NCI-H748 treated with DMSO at 0.1 percent for 48 hours (cell line): ENCODE measurements around the gene ARID4B.
"Not testable (repeated sequence)": the region's sequence is repeated elsewhere in the genome, so short reads cannot be mapped to it uniquely, and the experiment has no call there.

Experiments
- DNase-seq: peaks from one replicate; lab custom pipeline; 2025; lab: John Stamatoyannopoulos, UW

ARID4B gene, protein sequence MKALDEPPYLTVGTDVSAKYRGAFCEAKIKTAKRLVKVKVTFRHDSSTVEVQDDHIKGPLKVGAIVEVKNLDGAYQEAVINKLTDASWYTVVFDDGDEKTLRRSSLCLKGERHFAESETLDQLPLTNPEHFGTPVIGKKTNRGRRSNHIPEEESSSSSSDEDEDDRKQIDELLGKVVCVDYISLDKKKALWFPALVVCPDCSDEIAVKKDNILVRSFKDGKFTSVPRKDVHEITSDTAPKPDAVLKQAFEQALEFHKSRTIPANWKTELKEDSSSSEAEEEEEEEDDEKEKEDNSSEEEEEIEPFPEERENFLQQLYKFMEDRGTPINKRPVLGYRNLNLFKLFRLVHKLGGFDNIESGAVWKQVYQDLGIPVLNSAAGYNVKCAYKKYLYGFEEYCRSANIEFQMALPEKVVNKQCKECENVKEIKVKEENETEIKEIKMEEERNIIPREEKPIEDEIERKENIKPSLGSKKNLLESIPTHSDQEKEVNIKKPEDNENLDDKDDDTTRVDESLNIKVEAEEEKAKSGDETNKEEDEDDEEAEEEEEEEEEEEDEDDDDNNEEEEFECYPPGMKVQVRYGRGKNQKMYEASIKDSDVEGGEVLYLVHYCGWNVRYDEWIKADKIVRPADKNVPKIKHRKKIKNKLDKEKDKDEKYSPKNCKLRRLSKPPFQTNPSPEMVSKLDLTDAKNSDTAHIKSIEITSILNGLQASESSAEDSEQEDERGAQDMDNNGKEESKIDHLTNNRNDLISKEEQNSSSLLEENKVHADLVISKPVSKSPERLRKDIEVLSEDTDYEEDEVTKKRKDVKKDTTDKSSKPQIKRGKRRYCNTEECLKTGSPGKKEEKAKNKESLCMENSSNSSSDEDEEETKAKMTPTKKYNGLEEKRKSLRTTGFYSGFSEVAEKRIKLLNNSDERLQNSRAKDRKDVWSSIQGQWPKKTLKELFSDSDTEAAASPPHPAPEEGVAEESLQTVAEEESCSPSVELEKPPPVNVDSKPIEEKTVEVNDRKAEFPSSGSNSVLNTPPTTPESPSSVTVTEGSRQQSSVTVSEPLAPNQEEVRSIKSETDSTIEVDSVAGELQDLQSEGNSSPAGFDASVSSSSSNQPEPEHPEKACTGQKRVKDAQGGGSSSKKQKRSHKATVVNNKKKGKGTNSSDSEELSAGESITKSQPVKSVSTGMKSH (N-terminal part only)

DNA sequence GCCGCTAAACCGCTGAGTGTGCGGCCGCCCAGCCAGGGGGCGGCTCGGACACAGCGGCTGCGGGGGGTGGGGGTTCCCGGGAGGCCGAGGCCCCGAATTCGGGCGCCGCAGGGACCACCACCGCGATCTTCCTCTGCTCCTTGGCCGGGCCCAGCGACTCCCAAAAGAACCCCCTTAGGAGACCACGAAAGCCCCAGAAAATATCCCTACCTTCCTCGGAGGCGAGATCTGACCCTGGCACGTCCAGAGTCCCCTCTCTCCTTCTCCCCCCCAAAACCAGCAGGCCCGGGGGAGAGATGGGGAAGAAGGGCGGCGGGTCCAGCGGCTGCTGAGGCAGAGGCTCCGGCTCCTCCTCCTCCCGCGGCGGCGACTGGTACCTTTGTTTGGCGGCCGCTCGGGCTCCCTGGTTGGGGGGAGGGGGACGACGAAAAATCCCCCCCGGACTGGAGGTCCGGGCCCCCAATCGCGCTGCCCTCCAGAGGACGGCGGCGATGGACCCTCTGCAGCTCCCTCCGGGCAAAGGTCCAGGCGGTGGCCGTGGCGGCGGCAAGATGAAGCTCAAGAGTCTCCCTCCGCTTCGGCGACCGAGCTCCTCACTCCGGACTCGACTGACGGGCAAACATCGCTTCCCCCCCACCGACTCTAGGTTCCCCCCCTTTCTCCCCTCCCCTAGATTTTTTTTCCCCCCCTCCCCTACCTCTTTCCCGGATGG is at the start of gene ARID4B:
Gene ARID4B (minus strand): TSS at position 621 of the 712 bp plus-strand sequence. CDS start 1,260 bp downstream, outside the sequence.
- DNase-seq = no peak

DNA sequence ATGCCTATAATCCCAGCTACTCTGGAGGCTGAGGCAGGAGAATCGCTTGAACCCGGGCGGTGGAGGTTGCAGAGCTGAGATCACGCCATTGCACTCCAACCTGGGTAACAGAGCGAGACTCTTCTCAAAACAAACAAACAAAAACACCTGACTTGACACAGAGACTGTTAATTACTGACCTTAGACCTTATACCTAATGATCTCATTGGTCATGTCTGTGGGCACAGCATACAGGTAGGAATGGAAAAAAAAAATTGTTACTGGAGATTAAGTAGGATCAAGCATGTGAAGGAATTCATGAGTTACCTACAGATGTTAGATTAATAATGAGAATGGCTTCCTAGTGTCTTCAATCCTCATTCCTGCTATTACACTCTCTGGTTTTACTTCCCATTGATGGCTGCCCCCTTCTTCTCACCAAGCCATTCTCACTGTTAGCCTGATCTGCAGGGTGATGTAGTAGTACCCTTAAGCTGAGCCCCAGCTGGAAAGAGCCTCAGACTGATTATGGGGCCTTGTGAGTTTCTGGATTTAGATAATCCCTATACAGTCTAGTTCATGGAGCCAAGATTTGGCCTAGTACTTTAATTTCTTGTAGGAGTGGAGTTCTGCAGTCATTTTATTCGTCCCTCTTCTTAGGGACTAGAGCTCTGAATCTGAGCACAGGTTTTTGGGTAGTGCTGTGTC is 48.1 kb upstream of the ARID4B start:
- no peak for DNase-seq

DNA sequence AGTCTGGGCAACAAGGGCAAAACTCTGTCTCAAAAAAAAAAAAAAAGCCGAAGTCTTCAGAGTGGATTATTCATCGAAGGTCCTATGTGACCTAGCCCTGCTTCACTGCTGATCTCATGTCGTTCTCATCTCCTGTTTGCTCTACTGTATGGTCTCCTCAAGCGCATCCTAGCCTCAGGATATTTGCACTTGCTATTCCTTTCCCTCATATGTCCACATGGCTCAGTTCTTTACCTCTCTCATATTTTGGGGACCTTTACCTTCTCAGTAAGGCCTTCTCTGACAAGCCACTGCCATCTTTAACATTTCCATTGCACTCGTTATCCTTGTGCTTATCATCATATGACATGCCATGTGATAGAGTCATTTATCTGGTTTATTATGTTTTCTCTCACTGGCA is 41.8 kb upstream of the ARID4B start:
- no peak for DNase-seq

DNA sequence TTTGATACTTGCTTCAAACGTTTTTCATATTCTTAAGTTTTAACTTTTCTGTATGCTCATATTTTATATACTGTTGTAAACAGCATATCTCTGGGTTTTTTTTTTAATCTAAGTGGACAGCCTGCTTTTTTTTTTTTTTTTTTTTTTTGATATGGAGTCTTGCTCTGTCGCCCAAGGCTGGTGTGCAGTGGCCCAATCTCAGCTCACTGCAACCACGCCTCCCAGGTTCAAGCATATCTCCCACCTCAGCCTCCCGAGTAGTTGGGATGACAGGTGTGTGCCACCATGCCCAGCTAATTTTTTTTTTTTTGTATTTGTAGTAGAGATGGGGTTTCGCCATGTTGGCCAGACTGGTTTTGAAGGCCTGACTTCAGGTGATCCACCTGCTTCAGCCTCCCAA is 40.4 kb upstream of the ARID4B start:
- no peak for DNase-seq

DNA sequence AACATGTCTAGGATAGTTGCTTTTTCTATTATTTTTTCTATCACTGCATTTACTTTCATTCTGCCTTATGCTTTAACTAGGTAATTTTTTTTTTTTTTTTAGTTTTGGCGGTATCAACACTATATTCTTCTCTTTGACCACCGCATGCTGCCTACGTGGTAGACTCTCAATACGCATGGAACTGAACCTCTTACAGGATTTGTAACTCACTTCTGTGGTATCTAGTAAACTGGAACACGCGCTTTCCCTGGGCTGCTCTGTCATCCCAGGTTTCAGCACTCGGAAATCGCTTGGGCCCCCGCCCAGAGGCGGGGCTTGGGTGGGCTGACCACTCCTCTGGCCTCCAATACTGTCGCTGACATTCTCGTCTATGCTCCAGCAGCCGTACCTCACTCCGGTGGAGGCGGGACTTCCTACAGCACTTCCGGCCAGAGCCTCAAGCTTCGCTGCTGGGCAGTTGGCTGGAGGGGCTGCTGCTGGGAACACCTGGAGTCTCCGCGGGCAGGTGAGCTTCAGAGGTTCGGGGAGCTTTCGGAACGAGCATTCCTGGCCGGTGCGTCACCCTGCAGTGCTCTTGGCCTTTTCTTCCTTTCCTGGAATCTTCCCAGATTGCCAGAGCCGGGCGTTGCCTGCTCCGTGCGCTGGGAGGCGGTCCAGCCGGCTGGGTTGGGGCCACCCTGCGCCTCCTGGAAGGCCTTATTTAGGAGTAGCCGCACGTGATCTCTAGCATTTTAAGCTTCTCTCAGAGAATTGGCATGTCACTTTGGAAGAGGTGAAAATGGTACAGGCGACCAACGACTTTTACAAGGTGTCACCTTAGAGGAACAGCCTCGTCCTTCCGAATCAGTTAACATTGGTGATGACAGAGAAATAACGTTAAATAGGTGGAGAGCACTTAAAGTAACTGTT is 39.3 kb upstream of the ARID4B start, which contains the start of gene TBCE:
Gene TBCE (plus strand): TSS at position 428 of the 909 bp plus-strand sequence. CDS start 12,623 bp downstream, outside the sequence.
- DNase-seq = peak; percentile 88

DNA sequence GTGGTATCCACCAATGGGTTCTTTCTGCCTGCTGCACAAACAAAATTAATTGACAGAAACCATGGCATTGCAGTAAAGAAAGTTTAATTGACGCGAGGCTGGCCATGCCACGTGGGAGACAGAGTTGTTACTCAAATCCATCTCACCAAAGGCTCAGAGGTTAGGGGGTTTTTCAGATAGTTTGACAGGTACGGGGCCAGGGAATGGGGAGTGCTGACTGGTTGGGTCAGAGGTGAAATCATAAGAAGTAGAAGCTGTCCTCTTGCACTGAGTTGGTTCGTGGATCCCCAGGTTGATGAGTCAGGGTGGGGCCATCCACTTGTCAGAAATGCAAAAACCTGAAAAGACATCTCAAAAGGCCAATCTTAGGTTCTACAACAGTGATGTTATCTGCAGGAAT is 38.3 kb upstream of the ARID4B start:
- DNase-seq = no peak

DNA sequence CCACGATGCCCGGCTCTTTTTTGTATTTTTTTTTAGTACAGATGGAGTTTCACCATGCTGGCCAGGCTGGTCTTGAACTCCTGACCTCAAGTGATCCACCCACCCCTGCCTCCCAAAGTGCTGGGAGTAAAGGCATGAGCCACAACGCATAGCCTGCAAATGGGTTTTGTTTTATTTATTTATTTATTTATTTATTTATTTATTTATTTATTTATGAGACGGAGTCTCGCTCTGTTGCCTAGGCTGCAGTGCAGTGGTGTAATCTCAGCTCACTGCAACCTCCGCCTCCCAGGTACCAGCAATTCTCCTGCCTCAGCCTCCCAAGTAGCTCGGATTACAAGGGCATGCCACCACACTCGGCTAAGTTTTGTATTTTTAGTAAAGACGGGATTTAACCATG is 36.2 kb upstream of the ARID4B start:
- not testable (repeated sequence) for DNase-seq

DNA sequence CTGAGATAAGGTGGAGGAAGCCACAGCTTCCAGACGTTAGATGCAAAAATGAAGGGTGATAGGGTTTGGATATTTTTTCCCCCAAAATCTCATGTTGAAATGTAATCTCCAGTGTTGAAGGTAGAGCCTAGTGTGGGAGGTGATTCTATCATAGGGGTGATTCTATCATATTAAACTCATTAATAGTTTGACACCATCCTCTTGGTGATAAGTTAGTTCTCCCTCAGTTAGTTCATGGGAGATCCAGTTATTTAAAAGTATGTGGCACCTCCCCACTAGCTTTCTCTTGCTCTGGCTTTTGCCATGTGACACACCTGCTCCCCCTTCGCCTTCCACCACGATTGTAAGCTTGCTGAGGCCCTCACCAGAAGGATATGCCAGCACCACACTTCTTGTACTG is 30.9 kb upstream of the ARID4B start:
- DNase-seq = no peak

DNA sequence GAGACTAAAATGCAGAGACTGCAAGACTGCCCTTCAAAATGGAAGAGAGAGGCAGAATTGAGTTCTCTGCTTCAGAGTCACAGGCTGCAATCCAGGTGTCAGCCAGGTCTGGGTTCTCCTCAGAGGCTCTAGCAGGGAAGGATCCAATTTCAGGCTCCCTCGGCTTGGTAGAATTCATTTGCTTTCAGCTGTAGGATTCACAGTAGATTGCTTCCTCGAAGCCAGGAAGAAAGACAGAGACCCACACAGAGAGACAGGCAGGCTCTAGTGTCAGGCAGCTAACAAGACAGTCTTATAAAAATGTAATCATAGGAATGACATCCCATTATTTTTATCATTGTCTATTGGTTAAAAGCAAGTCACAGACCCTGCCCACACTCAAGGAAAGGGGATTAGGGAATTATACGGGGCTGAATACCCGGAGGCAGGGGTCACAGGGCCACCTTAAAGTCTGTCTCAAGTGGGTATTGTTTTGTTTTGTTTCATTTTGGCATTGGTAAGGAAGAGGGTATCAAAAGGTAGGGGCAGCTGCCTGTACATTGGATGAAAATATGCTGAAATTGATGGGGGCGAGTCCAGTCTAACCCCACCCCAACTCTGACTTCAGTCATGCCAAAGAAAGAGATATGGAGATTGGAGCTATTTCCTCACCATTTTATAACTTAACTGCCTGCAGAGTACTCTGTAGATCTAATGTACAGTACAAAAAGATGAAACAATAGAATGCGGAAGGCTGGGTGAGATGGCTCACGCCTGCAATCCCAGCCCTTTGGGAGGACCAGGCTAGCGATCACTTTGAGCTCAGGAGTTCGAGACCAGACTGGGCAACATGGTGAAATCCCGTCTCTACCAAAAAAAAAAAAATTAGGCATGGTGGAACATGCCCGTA is 29.8 kb upstream of the ARID4B start:
- DNase-seq = no peak

DNA sequence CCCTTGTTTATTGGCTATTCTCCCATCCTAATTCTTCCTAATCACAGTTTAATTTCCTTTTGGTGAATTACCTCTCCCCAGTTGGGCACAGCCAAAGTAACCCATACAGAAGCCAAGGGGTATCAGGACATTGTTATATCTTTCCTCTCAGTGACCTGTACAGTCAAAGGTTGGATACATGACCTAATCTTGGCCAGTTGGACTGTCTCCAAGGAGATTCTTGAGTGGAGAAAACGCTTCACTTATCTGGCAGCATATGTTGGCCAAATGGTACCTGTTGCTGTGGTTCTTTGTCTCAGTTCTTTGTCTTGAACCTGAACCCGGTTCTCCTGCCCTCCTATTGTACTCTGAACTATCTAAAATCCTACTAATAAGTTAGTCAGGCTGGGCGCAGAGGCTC is 23.9 kb upstream of the ARID4B start:
- no peak for DNase-seq

DNA sequence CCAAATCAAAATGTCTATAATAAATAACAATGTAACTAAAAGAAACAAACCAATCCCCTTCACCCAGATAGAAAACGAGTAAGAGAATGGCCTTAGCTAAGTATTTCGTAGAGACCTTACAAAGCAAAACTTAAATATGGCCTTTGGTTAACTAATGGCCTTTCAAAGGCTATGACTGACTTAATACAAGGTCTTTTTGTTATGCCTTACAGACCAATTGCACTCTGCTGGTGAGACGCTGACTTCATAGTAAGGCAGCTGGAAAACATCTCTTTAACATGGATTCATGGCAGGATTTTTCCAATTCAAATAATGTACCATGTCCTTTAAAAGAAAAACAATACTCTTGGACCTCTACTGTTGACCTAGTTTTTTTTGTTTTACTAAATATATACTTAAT is 23.5 kb upstream of the ARID4B start:
- no peak for DNase-seq

DNA sequence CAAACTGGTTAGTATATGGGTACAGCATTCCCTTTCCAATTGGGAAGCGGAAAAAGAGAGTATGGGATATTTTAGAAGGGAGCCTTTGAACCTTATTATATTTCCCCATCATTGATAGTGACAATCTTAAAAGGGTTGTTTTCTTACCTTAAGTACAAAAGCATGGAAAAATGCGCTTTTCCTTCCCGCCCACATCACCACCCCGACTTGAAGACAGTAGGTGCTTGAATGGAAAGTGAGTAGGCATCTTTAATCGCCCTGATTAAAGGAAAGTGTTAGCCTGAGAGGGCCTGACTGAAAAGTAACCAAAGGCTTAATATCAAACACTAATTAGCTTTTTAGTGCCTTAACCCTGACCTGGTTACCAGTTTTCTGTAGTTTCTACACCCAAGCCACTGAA is 15.7 kb upstream of the ARID4B start:
- DNase-seq = no peak

DNA sequence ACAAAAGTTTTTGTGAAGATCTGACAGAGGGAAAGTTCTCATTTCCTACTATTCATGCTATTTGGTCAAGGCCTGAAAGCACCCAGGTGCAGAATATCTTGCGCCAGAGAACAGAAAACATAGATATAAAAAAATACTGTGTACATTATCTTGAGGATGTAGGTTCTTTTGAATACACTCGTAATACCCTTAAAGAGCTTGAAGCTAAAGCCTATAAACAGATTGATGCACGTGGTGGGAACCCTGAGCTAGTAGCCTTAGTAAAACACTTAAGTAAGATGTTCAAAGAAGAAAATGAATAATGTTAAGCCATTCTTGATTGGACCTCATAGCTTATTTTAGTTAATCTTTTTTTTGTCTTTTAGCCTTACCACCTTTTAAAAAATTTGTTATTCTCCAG is 14.5 kb upstream of the ARID4B start:
- DNase-seq = no peak

DNA sequence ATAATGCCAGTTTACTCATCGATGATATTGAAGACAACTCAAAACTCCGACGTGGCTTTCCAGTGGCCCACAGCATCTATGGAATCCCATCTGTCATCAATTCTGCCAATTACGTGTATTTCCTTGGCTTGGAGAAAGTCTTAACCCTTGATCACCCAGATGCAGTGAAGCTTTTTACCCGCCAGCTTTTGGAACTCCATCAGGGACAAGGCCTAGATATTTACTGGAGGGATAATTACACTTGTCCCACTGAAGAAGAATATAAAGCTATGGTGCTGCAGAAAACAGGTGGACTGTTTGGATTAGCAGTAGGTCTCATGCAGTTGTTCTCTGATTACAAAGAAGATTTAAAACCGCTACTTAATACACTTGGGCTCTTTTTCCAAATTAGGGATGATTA is 14.1 kb upstream of the ARID4B start:
- DNase-seq = no peak

DNA sequence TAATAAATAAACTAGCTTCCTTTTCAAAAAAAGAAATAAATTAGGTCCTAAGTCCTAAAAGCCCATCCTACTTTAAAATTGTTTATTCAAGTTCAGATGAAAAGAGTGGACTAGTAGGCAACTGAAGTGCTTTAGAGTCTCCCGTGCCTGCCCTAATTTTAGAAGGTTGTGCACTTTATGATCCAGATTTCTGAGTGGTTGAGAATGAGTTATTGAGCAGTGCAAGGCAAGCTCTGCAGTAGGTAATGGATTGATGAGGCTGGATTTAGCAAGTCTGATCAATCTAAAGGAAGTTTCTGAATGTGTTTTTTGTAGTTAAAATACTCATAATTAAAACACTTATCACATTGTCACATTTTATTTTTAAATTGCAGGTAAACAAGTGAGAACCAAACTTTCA is 13.4 kb upstream of the ARID4B start:
- no peak for DNase-seq

DNA sequence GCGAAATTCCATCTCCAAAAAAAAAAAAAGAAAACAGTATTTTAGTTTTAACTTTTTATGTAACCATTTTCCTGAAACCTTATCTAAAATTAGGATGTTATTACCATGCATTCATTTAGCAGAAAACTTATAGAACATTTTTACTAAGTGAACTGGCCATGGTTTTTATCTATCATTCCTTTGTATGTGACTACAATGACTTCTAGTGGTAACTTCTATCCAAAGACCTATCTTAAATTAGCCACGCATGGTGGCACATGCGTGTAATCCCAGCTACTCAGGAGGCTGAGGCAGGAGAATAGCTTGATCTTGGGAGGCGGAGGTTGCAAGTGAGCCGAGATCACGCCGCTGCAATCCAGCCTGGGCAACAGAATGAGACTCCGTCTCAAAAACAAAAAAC is 11.8 kb upstream of the ARID4B start:
- DNase-seq = no peak

DNA sequence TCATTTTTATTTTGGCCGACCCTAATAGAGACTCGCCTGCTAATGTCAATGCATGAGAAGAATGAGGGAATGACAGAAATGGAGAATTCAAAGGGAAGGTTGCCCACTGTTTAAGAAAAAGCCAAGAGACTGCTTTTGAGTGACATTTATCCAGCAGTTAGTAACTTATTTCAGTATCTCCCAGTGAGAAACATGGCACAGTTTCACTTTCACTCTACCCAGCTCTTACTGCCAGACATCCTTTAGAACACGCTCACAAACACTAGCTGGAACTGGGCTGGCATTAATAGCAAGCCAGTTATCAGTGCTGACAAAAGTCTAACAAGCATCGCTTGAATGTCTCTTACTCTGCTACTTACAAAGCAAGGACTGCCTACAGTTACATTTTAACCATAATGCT is 8.9 kb upstream of the ARID4B start:
- DNase-seq = no peak

DNA sequence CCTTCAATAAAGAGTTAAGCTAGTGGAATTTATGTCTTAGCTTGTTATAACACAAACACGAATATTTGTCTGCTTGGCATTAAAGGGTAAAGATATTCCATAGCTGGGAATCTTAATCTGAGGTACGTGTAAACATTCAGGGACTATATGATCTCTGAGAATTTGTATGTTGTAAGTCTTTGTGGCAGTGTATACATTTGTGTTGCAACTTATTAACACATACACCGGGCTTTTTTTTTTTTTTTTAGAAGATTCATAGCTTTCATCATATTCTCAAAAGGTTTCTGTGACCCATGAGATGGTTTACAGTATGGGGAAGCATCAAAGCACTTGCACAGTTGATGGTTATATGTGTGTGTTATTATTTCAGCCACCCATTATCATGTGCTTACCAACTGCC is 3.4 kb upstream of the ARID4B start:
- no peak for DNase-seq

DNA sequence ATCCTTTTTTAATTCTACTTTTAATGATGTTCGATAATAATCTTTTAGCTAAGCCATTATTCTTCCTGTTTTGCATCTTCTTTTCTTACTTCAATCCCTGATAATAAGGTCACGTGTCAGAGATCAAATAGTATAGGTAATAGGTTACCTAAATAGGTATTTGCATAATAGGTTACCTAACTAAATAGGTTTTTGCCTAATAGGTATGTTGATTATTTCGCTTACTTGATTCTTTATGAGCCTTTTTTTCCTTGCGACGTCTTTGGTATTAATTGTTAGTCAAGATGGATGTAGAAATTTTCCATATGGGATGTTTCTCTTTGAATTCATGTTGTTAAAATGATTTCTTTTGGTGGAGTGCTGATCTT is 2.9 kb upstream of the ARID4B start:
- no peak for DNase-seq
